GM10266 (cell line): ENCODE results near the gene GRIK1.

Source experiments
- DNase-seq: peaks from one replicate; pipeline ENCODE4 v3.0.0; 2012; ENCODE audit errors: extremely low spot score
- CTCF ChIP-seq: IDR thresholded peaks from 2 replicates; pipeline ENCODE4 v1.5.1; 2012; ENCODE audit warnings: mild to moderate bottlenecking, low read depth; ENCODE audit not compliant: control insufficient read depth, insufficient read depth; ENCODE audit errors: missing control alignments

GRIK1 gene

GRCh38 chr21:29658177-29658933 is 281.4 kb downstream of the GRIK1 start:
- DNase-seq: no peak
- TF ChIP-seq CTCF: no peak

GRCh38 chr21:29657240-29657989 is 282.4 kb downstream of the GRIK1 start:
- no peak for TF ChIP-seq CTCF

GRCh38 chr21:29656504-29657239 is 283.1 kb downstream of the GRIK1 start:
- DNase-seq: no peak
- TF ChIP-seq CTCF: no peak

More at GRCh38 chr21:29657240-29657989, 282.4 kb downstream of the GRIK1 start:
- no peak for DNase-seq

GRCh38 chr21:29655577-29655976 is 284.2 kb downstream of the GRIK1 start:
- TF ChIP-seq CTCF: no peak

GRCh38 chr21:29654855-29655254 is 284.9 kb downstream of the GRIK1 start:
- no peak for TF ChIP-seq CTCF
- DNase-seq: no peak

More at GRCh38 chr21:29655577-29655976, 284.2 kb downstream of the GRIK1 start:
- DNase-seq: no peak

GRCh38 chr21:29654203-29654602 is 285.6 kb downstream of the GRIK1 start:
- no peak for DNase-seq
- TF ChIP-seq CTCF: no peak

GRCh38 chr21:29650523-29651022 is 289.2 kb downstream of the GRIK1 start:
- DNase-seq: no peak
- TF ChIP-seq CTCF: no peak
